Fibroblast of pulmonary artery (primary cell): ENCODE data around the gene RIF1.

Experiments
- DNase-seq: peaks from one replicate; pipeline ENCODE4 v3.0.0-alpha.2; 2010; ENCODE audit warnings: low read depth
- H3K4me3 ChIP-seq: replicated peaks from 2 replicates; pipeline ENCODE4 v1.5.1; 2011; ENCODE audit warnings: low read depth, mild to moderate bottlenecking, control low read depth, low read length, moderate library complexity
- TF ChIP-seq, protein P1 (sequence below): IDR thresholded peaks from 2 replicates; pipeline ENCODE4 v1.5.1; 2011; ENCODE audit warnings: mild to moderate bottlenecking, control low read depth, low read length, inconsistent platforms; ENCODE audit errors: missing control alignments

The RIF1 gene

DNA sequence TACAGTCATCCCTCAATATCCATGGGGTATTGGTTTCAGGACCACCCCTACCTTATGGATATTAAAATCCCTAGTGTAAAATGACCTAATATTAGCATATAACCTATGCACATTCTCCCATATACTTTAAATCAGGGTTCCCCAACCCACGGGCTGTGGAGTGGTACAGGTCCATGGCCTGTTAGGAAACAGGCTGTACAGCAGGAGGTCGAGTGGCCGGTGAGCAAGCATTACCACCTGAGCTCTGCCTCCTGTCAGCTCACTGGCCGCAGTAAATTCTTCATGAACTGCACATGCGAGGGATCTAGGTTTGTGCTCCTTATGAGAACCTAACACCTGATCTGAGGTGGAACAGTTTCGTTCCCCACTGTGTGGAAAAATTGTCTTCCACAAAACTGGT lies 73.8 kb downstream of the RIF1 start:
- DNase-seq = no peak
- TF ChIP-seq, protein P1, sequence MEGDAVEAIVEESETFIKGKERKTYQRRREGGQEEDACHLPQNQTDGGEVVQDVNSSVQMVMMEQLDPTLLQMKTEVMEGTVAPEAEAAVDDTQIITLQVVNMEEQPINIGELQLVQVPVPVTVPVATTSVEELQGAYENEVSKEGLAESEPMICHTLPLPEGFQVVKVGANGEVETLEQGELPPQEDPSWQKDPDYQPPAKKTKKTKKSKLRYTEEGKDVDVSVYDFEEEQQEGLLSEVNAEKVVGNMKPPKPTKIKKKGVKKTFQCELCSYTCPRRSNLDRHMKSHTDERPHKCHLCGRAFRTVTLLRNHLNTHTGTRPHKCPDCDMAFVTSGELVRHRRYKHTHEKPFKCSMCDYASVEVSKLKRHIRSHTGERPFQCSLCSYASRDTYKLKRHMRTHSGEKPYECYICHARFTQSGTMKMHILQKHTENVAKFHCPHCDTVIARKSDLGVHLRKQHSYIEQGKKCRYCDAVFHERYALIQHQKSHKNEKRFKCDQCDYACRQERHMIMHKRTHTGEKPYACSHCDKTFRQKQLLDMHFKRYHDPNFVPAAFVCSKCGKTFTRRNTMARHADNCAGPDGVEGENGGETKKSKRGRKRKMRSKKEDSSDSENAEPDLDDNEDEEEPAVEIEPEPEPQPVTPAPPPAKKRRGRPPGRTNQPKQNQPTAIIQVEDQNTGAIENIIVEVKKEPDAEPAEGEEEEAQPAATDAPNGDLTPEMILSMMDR = no peak

DNA sequence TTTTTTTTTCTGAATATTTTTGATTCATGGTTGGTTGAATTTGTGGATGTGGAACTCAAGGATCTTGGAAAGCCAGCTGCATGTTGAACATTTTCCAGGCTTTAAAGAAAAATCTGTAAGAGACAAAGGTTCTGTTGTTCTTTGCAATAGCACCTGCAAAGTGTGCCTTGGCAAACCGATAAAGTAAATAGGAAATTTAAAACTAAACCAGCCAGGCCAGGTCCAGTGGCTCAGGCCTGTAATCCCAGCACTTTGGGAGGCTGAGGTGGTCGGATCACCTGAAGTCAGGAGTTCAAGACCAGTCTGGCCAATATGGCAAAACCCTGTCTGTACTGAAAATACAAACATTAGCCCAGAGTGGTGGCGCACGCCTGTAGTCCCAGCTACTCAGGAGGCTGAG lies 74.4 kb downstream of the RIF1 start:
- DNase-seq = no peak
- TF ChIP-seq, protein P1 = no peak
- no peak overlapping the region for H3K4me3 ChIP-seq

More for the DNA sequence above, 73.8 kb downstream of the RIF1 start:
- no peak overlapping the region for H3K4me3 ChIP-seq

DNA sequence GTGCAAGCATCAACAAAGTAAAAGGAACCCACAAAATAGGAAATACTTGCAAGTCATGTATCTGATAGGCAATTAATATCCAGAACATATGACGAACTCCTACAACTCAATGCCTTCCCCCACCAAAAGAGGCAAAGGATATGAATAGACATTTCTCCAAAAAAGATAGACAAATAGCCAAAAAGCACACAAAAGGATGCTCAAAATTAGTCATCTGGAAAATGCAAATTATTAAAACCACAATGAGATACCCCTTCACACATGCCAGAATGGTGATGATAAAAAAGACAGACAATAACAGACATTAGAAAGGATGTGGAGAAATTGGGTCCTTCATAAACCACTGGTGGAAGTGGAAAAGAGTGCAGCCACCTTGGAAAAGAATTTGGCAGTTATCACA lies 76.4 kb downstream of the RIF1 start:
- H3K4me3 ChIP-seq = no peak overlapping the region
- TF ChIP-seq, protein P1 = no peak
- no peak for DNase-seq

DNA sequence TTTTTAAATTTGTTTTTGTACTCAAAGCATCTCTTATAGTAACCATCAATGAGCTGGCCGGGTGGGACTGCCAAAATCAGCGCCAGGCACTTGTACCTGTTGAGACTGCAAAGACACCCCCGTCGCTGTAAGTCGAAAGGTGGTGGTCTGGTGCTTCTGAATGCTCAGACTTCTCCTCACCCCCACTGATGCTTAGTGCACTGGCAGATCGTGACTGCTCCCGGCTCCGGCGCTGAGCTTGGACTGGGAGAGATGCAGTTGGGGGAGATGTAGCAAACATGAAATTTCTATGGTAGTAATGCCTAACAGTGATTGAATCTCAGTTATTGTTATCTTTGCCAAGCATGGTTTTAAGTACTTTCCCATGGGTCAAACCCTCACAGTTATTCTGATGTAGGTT lies 80.6 kb downstream of the RIF1 start:
- no peak overlapping the region for H3K4me3 ChIP-seq
- TF ChIP-seq, protein P1 = no peak
- DNase-seq = no peak

DNA sequence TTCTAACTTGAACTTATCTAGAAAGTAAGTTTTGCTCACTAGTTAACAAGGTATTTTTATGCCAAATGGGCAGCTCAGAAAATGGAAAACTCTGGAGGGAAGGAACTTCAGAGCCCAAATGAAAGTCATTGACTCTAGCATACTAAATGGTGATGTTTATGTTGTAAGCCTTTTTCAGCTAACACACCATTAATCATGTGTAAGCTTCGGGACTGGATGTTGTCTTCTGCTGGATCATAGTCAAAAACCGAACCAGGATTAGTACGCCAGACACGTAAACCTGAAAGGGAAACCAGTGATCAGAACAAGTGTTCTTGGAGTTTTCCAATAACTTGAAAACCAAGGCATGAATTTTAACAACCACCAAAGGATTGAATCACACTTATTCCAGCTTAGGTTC lies 81.8 kb downstream of the RIF1 start:
- DNase-seq = no peak
- TF ChIP-seq, protein P1 = no peak
- H3K4me3 ChIP-seq = no peak overlapping the region

DNA sequence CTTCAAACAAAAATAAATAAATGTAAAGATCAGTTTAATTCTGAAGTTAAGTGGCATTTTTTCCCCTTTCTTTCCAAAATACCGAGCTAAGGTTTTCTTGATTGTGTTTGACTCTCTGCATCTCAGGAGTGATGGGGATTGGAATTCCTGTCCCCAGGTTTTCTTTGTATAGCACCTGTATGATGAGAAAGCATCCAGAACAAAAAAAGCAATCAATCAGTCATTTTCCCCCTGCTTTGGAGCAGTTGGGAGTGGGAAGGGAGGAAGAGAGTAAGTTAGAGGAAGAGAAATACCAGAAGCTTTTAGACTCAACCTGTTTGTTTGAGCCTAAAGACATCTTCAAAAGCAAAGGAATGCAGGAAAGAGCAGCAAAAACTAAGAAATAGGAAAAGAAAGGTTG lies 88.5 kb downstream of the RIF1 start:
- H3K4me3 ChIP-seq = no peak overlapping the region
- TF ChIP-seq, protein P1 = no peak
- DNase-seq = no peak

DNA sequence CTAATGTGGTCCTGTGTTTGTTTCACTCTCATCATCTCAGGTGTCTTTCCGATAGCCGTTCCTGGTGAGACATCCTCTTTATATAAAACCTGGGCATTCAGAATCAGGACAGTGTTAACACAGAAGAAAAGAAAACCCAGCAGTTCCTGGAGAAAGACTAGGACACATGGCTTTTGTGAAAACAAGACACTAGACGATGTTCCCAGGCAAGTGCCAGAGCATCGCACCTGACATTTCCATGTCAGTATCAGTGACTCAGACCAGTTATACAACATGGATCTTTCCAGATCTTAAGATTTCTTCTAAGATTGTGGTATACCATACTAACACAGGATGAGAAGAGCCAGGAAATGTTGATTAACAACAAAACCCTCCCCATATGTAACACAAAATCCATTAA lies 96.5 kb downstream of the RIF1 start:
- no peak overlapping the region for H3K4me3 ChIP-seq
- TF ChIP-seq, protein P1 = no peak
- DNase-seq = no peak
